HepG2 (cell line): ENCODE measurements around the gene ADSS1. TPM values are rescaled to one million over a fixed set of nuclear protein-coding genes. Genes with fewer than 3 reads are reported as not detected.

Source experiments
- ATF5 ChIP-seq: sonication (generic); formaldehyde crosslinking; IDR thresholded peaks from 2 replicates; pipeline ENCODE4 v1.4.0; 2020; ENCODE audit warnings: mild to moderate bottlenecking, low read depth, missing genetic modification reagents
- DNMT1 ChIP-seq: sonication (generic); formaldehyde crosslinking; IDR thresholded peaks from 2 replicates; pipeline ENCODE4 v1.5.1; 2020; ENCODE audit warnings: mild to moderate bottlenecking, missing genetic modification reagents
- ELF3 ChIP-seq: IDR thresholded peaks from 2 replicates; pipeline ENCODE4 v1.6.1; 2016; ENCODE audit warnings: missing genetic modification reagents, missing compliant biosample characterization
- IRF9 ChIP-seq: sonication (generic); formaldehyde crosslinking; IDR thresholded peaks from 2 replicates; pipeline ENCODE4 v1.8.0; 2022; ENCODE audit warnings: missing genetic modification reagents, mild to moderate bottlenecking, borderline replicate concordance
- KDM3A ChIP-seq: IDR thresholded peaks from 2 replicates; pipeline ENCODE4 v1.6.1; 2018; ENCODE audit warnings: low read depth, missing compliant biosample characterization
- PCBP1 ChIP-seq: fragments of 200-400 bp; formaldehyde crosslinking; IDR thresholded peaks from 2 replicates; pipeline ENCODE4 v1.6.1; 2017; ENCODE audit warnings: mild to moderate bottlenecking, low read depth, low read length, borderline replicate concordance
- PCBP2 ChIP-seq: fragments of 200-400 bp; formaldehyde crosslinking; optimal IDR thresholded peaks from 2 replicates; pipeline ENCODE3; 2018; ENCODE audit warnings: low read length, low read depth; ENCODE audit not compliant: poor library complexity, severe bottlenecking
- PITX1 ChIP-seq: sonication (generic); formaldehyde crosslinking; IDR thresholded peaks from 2 replicates; pipeline ENCODE4 v1.5.1; 2020; ENCODE audit warnings: mild to moderate bottlenecking, missing genetic modification reagents
- PRDM4 ChIP-seq: sonication (generic); formaldehyde crosslinking; IDR thresholded peaks from 2 replicates; pipeline ENCODE4 v1.9.0; 2021; ENCODE audit warnings: missing genetic modification reagents, borderline replicate concordance
- RNF2 ChIP-seq: fragments of 450-650 bp; conservative IDR thresholded peaks from 2 replicates; pipeline ENCODE4 v1.6.1; 2016; ENCODE audit warnings: low read depth
- SAP130 ChIP-seq: IDR thresholded peaks from 2 replicates; pipeline ENCODE4 v1.6.1; 2016; ENCODE audit warnings: low read depth
- SMAD9 ChIP-seq: sonication (generic); formaldehyde crosslinking; IDR thresholded peaks from 2 replicates; pipeline ENCODE4 v1.5.1; 2020; ENCODE audit warnings: mild to moderate bottlenecking, missing genetic modification reagents
- ZBTB10 ChIP-seq: sonication (generic); formaldehyde crosslinking; IDR thresholded peaks from 2 replicates; pipeline ENCODE4 v1.4.0; 2020; ENCODE audit warnings: missing genetic modification reagents, borderline replicate concordance
- ZBTB21 ChIP-seq: sonication (generic); formaldehyde crosslinking; IDR thresholded peaks from 2 replicates; pipeline ENCODE4 v1.4.0; 2020; ENCODE audit warnings: missing genetic modification reagents
- ZNF326 ChIP-seq: sonication (generic); formaldehyde crosslinking; IDR thresholded peaks from 2 replicates; pipeline ENCODE4 v1.4.0; 2020; ENCODE audit warnings: missing genetic modification reagents, borderline replicate concordance
- ZNF414 ChIP-seq: sonication (generic); formaldehyde crosslinking; IDR thresholded peaks from 2 replicates; pipeline ENCODE4 v1.5.0; 2020; ENCODE audit warnings: missing genetic modification reagents
- ZNF570 ChIP-seq: sonication (generic); formaldehyde crosslinking; IDR thresholded peaks from 2 replicates; pipeline ENCODE4 v1.4.0; 2020; ENCODE audit warnings: mild to moderate bottlenecking, missing genetic modification reagents, borderline replicate concordance
- ZNF747 ChIP-seq: sonication (generic); formaldehyde crosslinking; IDR thresholded peaks from 2 replicates; pipeline ENCODE4 v1.8.1; 2023; ENCODE audit warnings: missing genetic modification reagents, mild to moderate bottlenecking, borderline replicate concordance
- ZNF790 ChIP-seq: sonication (generic); formaldehyde crosslinking; IDR thresholded peaks from 2 replicates; pipeline ENCODE4 v1.8.0; 2022; ENCODE audit warnings: missing genetic modification reagents, mild to moderate bottlenecking, borderline replicate concordance
- ZSCAN5A ChIP-seq: sonication (generic); formaldehyde crosslinking; IDR thresholded peaks from 2 replicates; pipeline ENCODE4 v1.8.0; 2022; ENCODE audit warnings: mild to moderate bottlenecking, missing genetic modification reagents, borderline replicate concordance
- polyA plus RNA-seq, 8 experiments: library from polyadenylated mRNA; depleted of rRNA in 3 of 8; stranded (reverse) in 7 of 8; unstranded in 1 of 8; fragments of >200 nt; fragmentation: Illumina TruSeq in 4 of 8; extraction: Trizol in 4 of 8; gene quantifications; 2 replicates each; pipeline versions ENCODE4 v1.2.1 to v1.2.3, GENCODE V29; 2011 to 2016; ENCODE audit warnings: low read depth in 4 of 8, missing spikeins in 1 of 8, mixed read lengths in 1 of 8; ENCODE audit not compliant: insufficient read depth in 1 of 8
- total RNA-seq, 5 experiments: library from RNA; depleted of rRNA; stranded (reverse); fragments of >200 nt; fragmentation: Illumina TruSeq; extraction: Trizol; gene quantifications; 2 replicates each; pipeline ENCODE4 v1.2.3, GENCODE V29; 2016; ENCODE audit warnings: low read depth in 1 of 5

Gene ADSS1
- total and polyA plus RNA-seq, 2 of the 13 experiments (the other 11 are each of a cell fraction or from before 2014, with no cell fraction given) = 1.0 to 36.7 TPM

DNA sequence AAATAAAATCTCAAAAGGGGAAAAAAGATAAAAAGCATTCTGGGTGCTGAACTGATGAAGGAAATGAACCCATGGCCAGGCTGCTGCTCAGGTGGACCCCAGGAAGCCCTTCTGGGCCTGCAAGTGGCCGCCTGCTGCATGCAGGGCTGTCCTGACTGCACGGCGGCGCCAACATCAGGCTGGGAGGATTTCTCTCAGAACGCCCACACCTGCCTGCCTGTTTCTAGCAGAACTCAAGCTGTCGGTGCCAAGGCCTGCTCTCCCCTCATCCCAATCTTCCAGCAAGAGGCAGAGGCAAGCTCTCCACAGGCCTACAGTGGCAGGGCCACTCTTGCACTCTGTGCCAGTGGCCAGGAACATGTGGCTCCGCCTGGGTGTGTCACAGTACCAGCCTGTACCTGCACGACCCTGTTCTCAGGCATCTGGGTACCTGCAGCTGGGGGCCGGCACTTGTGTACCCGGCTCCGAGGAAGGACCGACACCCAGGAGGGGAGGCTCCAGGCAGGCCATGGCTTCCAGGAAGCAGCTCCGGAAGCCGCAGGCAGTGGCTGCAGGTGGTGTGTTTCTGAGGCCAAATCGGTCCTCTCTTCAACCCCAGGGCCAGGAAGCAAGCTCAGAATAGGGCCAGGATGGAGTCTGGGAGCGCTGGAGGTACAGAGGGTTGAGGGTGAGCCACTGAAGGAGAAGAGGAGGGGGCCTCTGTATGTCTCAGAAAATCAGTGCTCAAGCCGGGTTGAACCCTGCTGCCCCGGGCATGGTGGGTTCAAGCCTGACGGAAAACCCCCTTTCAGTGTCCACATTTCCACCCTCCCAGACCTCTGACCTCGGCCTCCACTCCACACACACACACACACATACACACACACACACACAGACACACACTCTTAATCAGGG is 37.2 kb upstream of the ADSS1 start (continued):
- TF ChIP-seq PRDM4 (CRISPR knock-in tag) (no peak), ZBTB21 (CRISPR knock-in tag) (no peak), ZNF326 (CRISPR knock-in tag) (no peak), SMAD9 (CRISPR knock-in tag) (no peak), PCBP1 (no peak), ZNF414 (no peak), PITX1 (no peak), PCBP2 (no peak), IRF9 (no peak), KDM3A (CRISPR knock-in tag) (no peak), ZNF747 (CRISPR knock-in tag) (no peak), SAP130 (0 out of 2 replicates have a peak, but pooled peaks have one; percentile 27), ATF5 (no peak), ELF3 (CRISPR knock-in tag) (no peak), DNMT1 (no peak), ZNF790 (CRISPR knock-in tag) (no peak), ZSCAN5A (no peak), ZBTB10 (no peak), ZNF570 (CRISPR knock-in tag) (no peak), RNF2 (no peak)
